ENCODE data around the gene SH3RF3.
A peak's percentile ranks its signal among the peaks of the same experiment; 100 is the strongest.

The SH3RF3 gene

GRCh38 chr2:109188898-109189297 lies 59.9 kb downstream of the SH3RF3 start:
- H3K4me3 ChIP-seq (ENCODE audit: low read depth, low read length) = no peak overlapping the region
- TF ChIP-seq CTCF (IDR thresholded peaks at IDR 0.05; ENCODE audit: insufficient read depth, low read depth, low read length, missing control alignments) = no peak
- DNase-seq (ENCODE audit: low read depth) = no peak

GRCh38 chr2:109189751-109190150 lies 60.7 kb downstream of the SH3RF3 start:
- no peak for DNase-seq (ENCODE audit: low read depth)
- no peak overlapping the region for H3K4me3 ChIP-seq (ENCODE audit: low read depth, low read length)
- TF ChIP-seq CTCF (IDR thresholded peaks at IDR 0.05; ENCODE audit: insufficient read depth, low read depth, low read length, missing control alignments) = no peak

- no peak overlapping the region for H3K4me3 ChIP-seq (ENCODE audit: low read depth, low read length)
These were observed 65.0 kb downstream of the SH3RF3 start for GRCh38 chr2:109193807-109194619.

GRCh38 chr2:109194620-109194937 lies 65.6 kb downstream of the SH3RF3 start:
- no peak for TF ChIP-seq CTCF (IDR thresholded peaks at IDR 0.05; ENCODE audit: insufficient read depth, low read depth, low read length, missing control alignments)
- no peak overlapping the region for H3K4me3 ChIP-seq (ENCODE audit: low read depth, low read length)
- DNase-seq (ENCODE audit: low read depth) = no peak

More at GRCh38 chr2:109193807-109194619, 65.0 kb downstream of the SH3RF3 start:
- TF ChIP-seq CTCF (IDR thresholded peaks at IDR 0.05; ENCODE audit: insufficient read depth, low read depth, low read length, missing control alignments) = no peak
- peak; percentile 23 for DNase-seq (ENCODE audit: low read depth)

GRCh38 chr2:109195193-109196045 lies 66.4 kb downstream of the SH3RF3 start:
- H3K4me3 ChIP-seq (ENCODE audit: low read depth, low read length) = no peak overlapping the region
- TF ChIP-seq CTCF (IDR thresholded peaks at IDR 0.05; ENCODE audit: insufficient read depth, low read depth, low read length, missing control alignments) = no peak
- DNase-seq (ENCODE audit: low read depth) = peak; percentile 19

- DNase-seq (ENCODE audit: low read depth) = no peak
- no peak for TF ChIP-seq CTCF (IDR thresholded peaks at IDR 0.05; ENCODE audit: insufficient read depth, low read depth, low read length, missing control alignments)
These were observed 67.3 kb downstream of the SH3RF3 start for GRCh38 chr2:109196081-109196875.

More at GRCh38 chr2:109196081-109196875, 67.3 kb downstream of the SH3RF3 start:
- H3K4me3 ChIP-seq (ENCODE audit: low read depth, low read length) = no peak overlapping the region
